ENCODE measurements around the gene TTC21A.

GRCh38 chr3:39127269-39127907, 19.9 kb downstream of the TTC21A start:
- TF ChIP-seq CTCF (conservative IDR thresholded peaks at IDR 0.05; ENCODE audit: low read depth, low read length) (no peak), EZH2 (IDR thresholded peaks at IDR 0.05; ENCODE audit: low read length, unreplicated experiment) (no peak)
